K562 (cell line): Measurements from ENCODE around the gene TEX22. TPM values are rescaled to one million over a fixed set of nuclear protein-coding genes. Genes with fewer than 3 reads are reported as not detected.

ENCODE experiments used
- KLF6 ChIP-seq: fragments of 250-450 bp; sonication (Bioruptor Pico); IDR thresholded peaks from 2 replicates; pipeline ENCODE4 v1.4.0; 2020; ENCODE audit warnings: mild to moderate bottlenecking, moderate library complexity, borderline replicate concordance
- polyA plus RNA-seq, 8 experiments: library from polyadenylated mRNA; depleted of rRNA in 4 of 8; stranded (reverse) in 5 of 8; unstranded in 3 of 8; fragments of >200 nt; fragmentation: Nextera tagmentation in 2 of 8; fragmentation: Illumina TruSeq in 1 of 8; extraction: Ambion mirVana in 2 of 8; extraction: Trizol in 1 of 8; gene quantifications; 2 replicates each; pipeline versions ENCODE4 v1.2.1 to v1.2.3, GENCODE V29; 2011 to 2014; ENCODE audit warnings: inconsistent platforms in 1 of 8, missing spikeins in 1 of 8
- total RNA-seq, 7 experiments: library from RNA; depleted of rRNA in 6 of 7; stranded (reverse); fragments of >200 nt in 6 of 7; fragmentation: Illumina TruSeq in 2 of 7; extraction: Trizol in 2 of 7; gene quantifications; 2 replicates each; pipeline versions ENCODE4 v1.2.1 to v1.2.3, GENCODE V29; 2011 to 2021; ENCODE audit warnings: low replicate concordance in 1 of 7
- TF ChIP-seq, protein P1 (sequence below): sonication (generic); formaldehyde crosslinking; IDR thresholded peaks from 2 replicates; pipeline ENCODE4 v1.8.0; 2022; ENCODE audit warnings: missing genetic modification reagents, mild to moderate bottlenecking, borderline replicate concordance
- TF ChIP-seq, protein P2 (sequence below): fragments of 250-450 bp; sonication (Bioruptor Pico); IDR thresholded peaks from 2 replicates; pipeline ENCODE4 v1.8.0; 2022; ENCODE audit warnings: inconsistent platforms
- TF ChIP-seq, protein P3 (sequence below): fragments of 450-650 bp; IDR thresholded peaks from 2 replicates; pipeline ENCODE4 v1.6.1; 2016; ENCODE audit warnings: mild to moderate bottlenecking, moderate library complexity

Gene TEX22
- total and polyA plus RNA-seq, 9 of the 15 experiments (the other 6 are each of a cell fraction or from before 2014, with no cell fraction given), result 0.04 to 1.7 (median 0.23) TPM; not detected in 2

GRCh38 chr14:105398726-105399465 lies 558 bp downstream of the TEX22 start (continued):
- TF ChIP-seq, protein P1, sequence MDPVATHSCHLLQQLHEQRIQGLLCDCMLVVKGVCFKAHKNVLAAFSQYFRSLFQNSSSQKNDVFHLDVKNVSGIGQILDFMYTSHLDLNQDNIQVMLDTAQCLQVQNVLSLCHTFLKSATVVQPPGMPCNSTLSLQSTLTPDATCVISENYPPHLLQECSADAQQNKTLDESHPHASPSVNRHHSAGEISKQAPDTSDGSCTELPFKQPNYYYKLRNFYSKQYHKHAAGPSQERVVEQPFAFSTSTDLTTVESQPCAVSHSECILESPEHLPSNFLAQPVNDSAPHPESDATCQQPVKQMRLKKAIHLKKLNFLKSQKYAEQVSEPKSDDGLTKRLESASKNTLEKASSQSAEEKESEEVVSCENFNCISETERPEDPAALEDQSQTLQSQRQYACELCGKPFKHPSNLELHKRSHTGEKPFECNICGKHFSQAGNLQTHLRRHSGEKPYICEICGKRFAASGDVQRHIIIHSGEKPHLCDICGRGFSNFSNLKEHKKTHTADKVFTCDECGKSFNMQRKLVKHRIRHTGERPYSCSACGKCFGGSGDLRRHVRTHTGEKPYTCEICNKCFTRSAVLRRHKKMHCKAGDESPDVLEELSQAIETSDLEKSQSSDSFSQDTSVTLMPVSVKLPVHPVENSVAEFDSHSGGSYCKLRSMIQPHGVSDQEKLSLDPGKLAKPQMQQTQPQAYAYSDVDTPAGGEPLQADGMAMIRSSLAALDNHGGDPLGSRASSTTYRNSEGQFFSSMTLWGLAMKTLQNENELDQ, result no peak
- TF ChIP-seq KLF6 (CRISPR knock-in tag), result no peak
- TF ChIP-seq, protein P2, sequence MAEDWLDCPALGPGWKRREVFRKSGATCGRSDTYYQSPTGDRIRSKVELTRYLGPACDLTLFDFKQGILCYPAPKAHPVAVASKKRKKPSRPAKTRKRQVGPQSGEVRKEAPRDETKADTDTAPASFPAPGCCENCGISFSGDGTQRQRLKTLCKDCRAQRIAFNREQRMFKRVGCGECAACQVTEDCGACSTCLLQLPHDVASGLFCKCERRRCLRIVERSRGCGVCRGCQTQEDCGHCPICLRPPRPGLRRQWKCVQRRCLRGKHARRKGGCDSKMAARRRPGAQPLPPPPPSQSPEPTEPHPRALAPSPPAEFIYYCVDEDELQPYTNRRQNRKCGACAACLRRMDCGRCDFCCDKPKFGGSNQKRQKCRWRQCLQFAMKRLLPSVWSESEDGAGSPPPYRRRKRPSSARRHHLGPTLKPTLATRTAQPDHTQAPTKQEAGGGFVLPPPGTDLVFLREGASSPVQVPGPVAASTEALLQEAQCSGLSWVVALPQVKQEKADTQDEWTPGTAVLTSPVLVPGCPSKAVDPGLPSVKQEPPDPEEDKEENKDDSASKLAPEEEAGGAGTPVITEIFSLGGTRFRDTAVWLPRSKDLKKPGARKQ (CRISPR knock-in tag), result no peak
- TF ChIP-seq, protein P3, sequence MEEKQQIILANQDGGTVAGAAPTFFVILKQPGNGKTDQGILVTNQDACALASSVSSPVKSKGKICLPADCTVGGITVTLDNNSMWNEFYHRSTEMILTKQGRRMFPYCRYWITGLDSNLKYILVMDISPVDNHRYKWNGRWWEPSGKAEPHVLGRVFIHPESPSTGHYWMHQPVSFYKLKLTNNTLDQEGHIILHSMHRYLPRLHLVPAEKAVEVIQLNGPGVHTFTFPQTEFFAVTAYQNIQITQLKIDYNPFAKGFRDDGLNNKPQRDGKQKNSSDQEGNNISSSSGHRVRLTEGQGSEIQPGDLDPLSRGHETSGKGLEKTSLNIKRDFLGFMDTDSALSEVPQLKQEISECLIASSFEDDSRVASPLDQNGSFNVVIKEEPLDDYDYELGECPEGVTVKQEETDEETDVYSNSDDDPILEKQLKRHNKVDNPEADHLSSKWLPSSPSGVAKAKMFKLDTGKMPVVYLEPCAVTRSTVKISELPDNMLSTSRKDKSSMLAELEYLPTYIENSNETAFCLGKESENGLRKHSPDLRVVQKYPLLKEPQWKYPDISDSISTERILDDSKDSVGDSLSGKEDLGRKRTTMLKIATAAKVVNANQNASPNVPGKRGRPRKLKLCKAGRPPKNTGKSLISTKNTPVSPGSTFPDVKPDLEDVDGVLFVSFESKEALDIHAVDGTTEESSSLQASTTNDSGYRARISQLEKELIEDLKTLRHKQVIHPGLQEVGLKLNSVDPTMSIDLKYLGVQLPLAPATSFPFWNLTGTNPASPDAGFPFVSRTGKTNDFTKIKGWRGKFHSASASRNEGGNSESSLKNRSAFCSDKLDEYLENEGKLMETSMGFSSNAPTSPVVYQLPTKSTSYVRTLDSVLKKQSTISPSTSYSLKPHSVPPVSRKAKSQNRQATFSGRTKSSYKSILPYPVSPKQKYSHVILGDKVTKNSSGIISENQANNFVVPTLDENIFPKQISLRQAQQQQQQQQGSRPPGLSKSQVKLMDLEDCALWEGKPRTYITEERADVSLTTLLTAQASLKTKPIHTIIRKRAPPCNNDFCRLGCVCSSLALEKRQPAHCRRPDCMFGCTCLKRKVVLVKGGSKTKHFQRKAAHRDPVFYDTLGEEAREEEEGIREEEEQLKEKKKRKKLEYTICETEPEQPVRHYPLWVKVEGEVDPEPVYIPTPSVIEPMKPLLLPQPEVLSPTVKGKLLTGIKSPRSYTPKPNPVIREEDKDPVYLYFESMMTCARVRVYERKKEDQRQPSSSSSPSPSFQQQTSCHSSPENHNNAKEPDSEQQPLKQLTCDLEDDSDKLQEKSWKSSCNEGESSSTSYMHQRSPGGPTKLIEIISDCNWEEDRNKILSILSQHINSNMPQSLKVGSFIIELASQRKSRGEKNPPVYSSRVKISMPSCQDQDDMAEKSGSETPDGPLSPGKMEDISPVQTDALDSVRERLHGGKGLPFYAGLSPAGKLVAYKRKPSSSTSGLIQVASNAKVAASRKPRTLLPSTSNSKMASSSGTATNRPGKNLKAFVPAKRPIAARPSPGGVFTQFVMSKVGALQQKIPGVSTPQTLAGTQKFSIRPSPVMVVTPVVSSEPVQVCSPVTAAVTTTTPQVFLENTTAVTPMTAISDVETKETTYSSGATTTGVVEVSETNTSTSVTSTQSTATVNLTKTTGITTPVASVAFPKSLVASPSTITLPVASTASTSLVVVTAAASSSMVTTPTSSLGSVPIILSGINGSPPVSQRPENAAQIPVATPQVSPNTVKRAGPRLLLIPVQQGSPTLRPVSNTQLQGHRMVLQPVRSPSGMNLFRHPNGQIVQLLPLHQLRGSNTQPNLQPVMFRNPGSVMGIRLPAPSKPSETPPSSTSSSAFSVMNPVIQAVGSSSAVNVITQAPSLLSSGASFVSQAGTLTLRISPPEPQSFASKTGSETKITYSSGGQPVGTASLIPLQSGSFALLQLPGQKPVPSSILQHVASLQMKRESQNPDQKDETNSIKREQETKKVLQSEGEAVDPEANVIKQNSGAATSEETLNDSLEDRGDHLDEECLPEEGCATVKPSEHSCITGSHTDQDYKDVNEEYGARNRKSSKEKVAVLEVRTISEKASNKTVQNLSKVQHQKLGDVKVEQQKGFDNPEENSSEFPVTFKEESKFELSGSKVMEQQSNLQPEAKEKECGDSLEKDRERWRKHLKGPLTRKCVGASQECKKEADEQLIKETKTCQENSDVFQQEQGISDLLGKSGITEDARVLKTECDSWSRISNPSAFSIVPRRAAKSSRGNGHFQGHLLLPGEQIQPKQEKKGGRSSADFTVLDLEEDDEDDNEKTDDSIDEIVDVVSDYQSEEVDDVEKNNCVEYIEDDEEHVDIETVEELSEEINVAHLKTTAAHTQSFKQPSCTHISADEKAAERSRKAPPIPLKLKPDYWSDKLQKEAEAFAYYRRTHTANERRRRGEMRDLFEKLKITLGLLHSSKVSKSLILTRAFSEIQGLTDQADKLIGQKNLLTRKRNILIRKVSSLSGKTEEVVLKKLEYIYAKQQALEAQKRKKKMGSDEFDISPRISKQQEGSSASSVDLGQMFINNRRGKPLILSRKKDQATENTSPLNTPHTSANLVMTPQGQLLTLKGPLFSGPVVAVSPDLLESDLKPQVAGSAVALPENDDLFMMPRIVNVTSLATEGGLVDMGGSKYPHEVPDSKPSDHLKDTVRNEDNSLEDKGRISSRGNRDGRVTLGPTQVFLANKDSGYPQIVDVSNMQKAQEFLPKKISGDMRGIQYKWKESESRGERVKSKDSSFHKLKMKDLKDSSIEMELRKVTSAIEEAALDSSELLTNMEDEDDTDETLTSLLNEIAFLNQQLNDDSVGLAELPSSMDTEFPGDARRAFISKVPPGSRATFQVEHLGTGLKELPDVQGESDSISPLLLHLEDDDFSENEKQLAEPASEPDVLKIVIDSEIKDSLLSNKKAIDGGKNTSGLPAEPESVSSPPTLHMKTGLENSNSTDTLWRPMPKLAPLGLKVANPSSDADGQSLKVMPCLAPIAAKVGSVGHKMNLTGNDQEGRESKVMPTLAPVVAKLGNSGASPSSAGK, result peak; percentile 89
